SK-N-SH treated with all-trans-retinoic acid at 6 μM for 48 hours (cell line): ENCODE data around the gene CCND3.

Experiments used
- ATAC-seq: fragments of 200-7000 bp; cut with Tn5 transposase; 3 replicates; pipeline ENCODE4 v1.9.1; 2020; ENCODE audit warnings: mild to moderate bottlenecking, moderate library complexity
- ARNTL ChIP-seq: fragments of 450-650 bp; formaldehyde crosslinking; IDR thresholded peaks from 2 replicates; pipeline ENCODE4 v1.5.0; 2020; ENCODE audit warnings: low read depth, mild to moderate bottlenecking, moderate library complexity, borderline replicate concordance
- BACH2 ChIP-seq: fragments of 250-450 bp; sonication (Bioruptor Pico); IDR thresholded peaks from 2 replicates; pipeline ENCODE4 v1.9.0; 2021; ENCODE audit warnings: mild to moderate bottlenecking, borderline replicate concordance
- CREB5 ChIP-seq: fragments of 250-450 bp; sonication (Bioruptor Pico); IDR thresholded peaks from 2 replicates; pipeline ENCODE4 v1.5.1; 2020; ENCODE audit warnings: low read depth, mild to moderate bottlenecking, moderate library complexity
- CSDC2 ChIP-seq: fragments of 250-450 bp; sonication (Bioruptor Pico); IDR thresholded peaks from 2 replicates; pipeline ENCODE4 v1.5.0; 2020; ENCODE audit warnings: mild to moderate bottlenecking, moderate library complexity
- CSRNP3 ChIP-seq: fragments of 250-450 bp; sonication (Bioruptor Pico); IDR thresholded peaks from 2 replicates; pipeline ENCODE4 v1.5.1; 2021; ENCODE audit warnings: mild to moderate bottlenecking, moderate library complexity
- ESRRG ChIP-seq: fragments of 250-450 bp; sonication (Bioruptor Pico); IDR thresholded peaks from 2 replicates; pipeline ENCODE4 v1.6.1; 2021; ENCODE audit warnings: mild to moderate bottlenecking
- GLIS3 ChIP-seq: fragments of 250-450 bp; sonication (Bioruptor Pico); IDR thresholded peaks from 2 replicates; pipeline ENCODE4 v1.5.0; 2020; ENCODE audit warnings: mild to moderate bottlenecking, moderate library complexity
- ISL1 ChIP-seq: fragments of 250-450 bp; sonication (Bioruptor Pico); IDR thresholded peaks from 2 replicates; pipeline ENCODE4 v2.1.2; 2022; ENCODE audit warnings: mild to moderate bottlenecking, moderate library complexity
- OSR1 ChIP-seq: fragments of 250-450 bp; sonication (Bioruptor Pico); IDR thresholded peaks from 2 replicates; pipeline ENCODE4 v1.8.0; 2022; ENCODE audit warnings: moderate library complexity, mild to moderate bottlenecking, inconsistent platforms
- PATZ1 ChIP-seq: fragments of 250-450 bp; sonication (Bioruptor Pico); IDR thresholded peaks from 2 replicates; pipeline ENCODE4 v1.8.0; 2020; ENCODE audit warnings: mild to moderate bottlenecking, moderate library complexity, borderline replicate concordance
- POU6F1 ChIP-seq: fragments of 250-450 bp; sonication (Bioruptor Pico); IDR thresholded peaks from 2 replicates; pipeline ENCODE4 v1.8.0; 2021; ENCODE audit warnings: low read depth, mild to moderate bottlenecking, moderate library complexity, borderline replicate concordance
- PPARA ChIP-seq: fragments of 250-450 bp; sonication (Bioruptor Pico); IDR thresholded peaks from 2 replicates; pipeline ENCODE4 v1.5.0; 2020; ENCODE audit warnings: mild to moderate bottlenecking, borderline replicate concordance
- SNAI2 ChIP-seq: fragments of 250-450 bp; sonication (Bioruptor Pico); IDR thresholded peaks from 2 replicates; pipeline ENCODE4 v1.5.0; 2020; ENCODE audit warnings: mild to moderate bottlenecking, moderate library complexity
- TCF4 ChIP-seq: fragments of 250-450 bp; sonication (Bioruptor Pico); IDR thresholded peaks from 2 replicates; pipeline ENCODE4 v1.8.0; 2021; ENCODE audit warnings: mild to moderate bottlenecking, moderate library complexity, borderline replicate concordance
- TOX ChIP-seq: fragments of 250-450 bp; sonication (Bioruptor Pico); IDR thresholded peaks from 2 replicates; pipeline ENCODE4 v1.8.0; 2021; ENCODE audit warnings: mild to moderate bottlenecking, moderate library complexity, borderline replicate concordance
- ZFP30 ChIP-seq: fragments of 450-650 bp; formaldehyde crosslinking; IDR thresholded peaks from 2 replicates; pipeline ENCODE4 v1.5.0; 2022; ENCODE audit warnings: mild to moderate bottlenecking, moderate library complexity
- ZNF565 ChIP-seq: fragments of 450-650 bp; formaldehyde crosslinking; conservative IDR thresholded peaks from 2 replicates; pipeline ENCODE4 v1.5.0; 2020; ENCODE audit warnings: low read depth, mild to moderate bottlenecking, moderate library complexity
- ZNF70 ChIP-seq: fragments of 450-650 bp; formaldehyde crosslinking; IDR thresholded peaks from 2 replicates; pipeline ENCODE4 v1.5.0; 2020; ENCODE audit warnings: mild to moderate bottlenecking, moderate library complexity
- ZNF8 ChIP-seq: fragments of 450-650 bp; formaldehyde crosslinking; IDR thresholded peaks from 2 replicates; pipeline ENCODE4 v1.5.0; 2020; ENCODE audit warnings: mild to moderate bottlenecking, moderate library complexity

Gene CCND3

GRCh38 chr6:41917528-41917927 lies 24.1 kb downstream of the CCND3 start:
- peak; percentile 70 for ATAC-seq
- TF ChIP-seq CSRNP3 (CRISPR knock-in tag) (no peak), GLIS3 (CRISPR knock-in tag) (no peak), ZNF70 (CRISPR knock-in tag) (no peak), BACH2 (CRISPR knock-in tag) (no peak), ZFP30 (CRISPR knock-in tag) (no peak)
- TF ChIP-seq, all 23 proteins: peak for 0

- ATAC-seq: no peak
- TF ChIP-seq PATZ1 (no peak), OSR1 (CRISPR knock-in tag) (no peak), ISL1 (CRISPR knock-in tag) (no peak), POU6F1 (CRISPR knock-in tag) (no peak), ESRRG (CRISPR knock-in tag) (no peak), GLIS3 (CRISPR knock-in tag) (no peak), TOX (no peak)
Measured at GRCh38 chr6:41914869-41915530, 26.6 kb downstream of the CCND3 start.

GRCh38 chr6:41914343-41914742 lies 27.3 kb downstream of the CCND3 start:
- TF ChIP-seq ISL1 (CRISPR knock-in tag) (no peak), ZNF8 (no peak), GLIS3 (CRISPR knock-in tag) (no peak), CREB5 (CRISPR knock-in tag) (no peak), ZFP30 (CRISPR knock-in tag) (no peak), ARNTL (no peak), PATZ1 (no peak), SNAI2 (CRISPR knock-in tag) (no peak), POU6F1 (CRISPR knock-in tag) (no peak), ZNF565 (CRISPR knock-in tag) (no peak), PPARA (no peak), CSDC2 (CRISPR knock-in tag) (no peak), CSRNP3 (CRISPR knock-in tag) (no peak), TCF4 (CRISPR knock-in tag) (no peak), BACH2 (CRISPR knock-in tag) (no peak)
- ATAC-seq: no peak
